ENCODE measurements around the gene VPS45.
"Not testable (repeated sequence)": the region's sequence is repeated elsewhere in the genome, so short reads cannot be mapped to it uniquely, and the experiment has no call there.

Gene VPS45

GRCh38 chr1:150162862-150163706 lies 95.5 kb downstream of the VPS45 start:
- peak; percentile 87 for DNase-seq

- DNase-seq: no peak
Observed at GRCh38 chr1:150164224-150164623, 96.6 kb downstream of the VPS45 start.

GRCh38 chr1:150164779-150165178 lies 97.2 kb downstream of the VPS45 start:
- no peak for DNase-seq

GRCh38 chr1:150165622-150166612 lies 98.3 kb downstream of the VPS45 start:
- DNase-seq: peak; percentile 20

GRCh38 chr1:150168960-150169601 lies 101.5 kb downstream of the VPS45 start:
- DNase-seq: peak; percentile 62

- no peak for DNase-seq
Observed at GRCh38 chr1:150171801-150172200, 104.2 kb downstream of the VPS45 start.

- no peak for DNase-seq
Observed at GRCh38 chr1:150173141-150173585, 105.6 kb downstream of the VPS45 start.

- no peak for DNase-seq
Observed at GRCh38 chr1:150176593-150176992, 109.0 kb downstream of the VPS45 start.

GRCh38 chr1:150178548-150178947 lies 111.0 kb downstream of the VPS45 start:
- no peak for DNase-seq

GRCh38 chr1:150179867-150180266 lies 112.3 kb downstream of the VPS45 start:
- no peak for DNase-seq

GRCh38 chr1:150180474-150180873 lies 112.9 kb downstream of the VPS45 start:
- no peak for DNase-seq

GRCh38 chr1:150182247-150182646 lies 114.7 kb downstream of the VPS45 start:
- no peak for DNase-seq

GRCh38 chr1:150183061-150183460 lies 115.5 kb downstream of the VPS45 start:
- no peak for DNase-seq

GRCh38 chr1:150185481-150185880 lies 117.9 kb downstream of the VPS45 start:
- DNase-seq: no peak

- not testable (repeated sequence) for DNase-seq
Observed at GRCh38 chr1:150186438-150186788, 118.8 kb downstream of the VPS45 start.

- peak; percentile 35 for DNase-seq
Observed at GRCh38 chr1:150186789-150187559, 119.4 kb downstream of the VPS45 start.

- no peak for DNase-seq
Observed at GRCh38 chr1:150187560-150187931, 120.0 kb downstream of the VPS45 start.

GRCh38 chr1:150192012-150192411 lies 124.4 kb downstream of the VPS45 start:
- DNase-seq: no peak

- no peak for DNase-seq
Observed at GRCh38 chr1:150194381-150195031, 126.9 kb downstream of the VPS45 start.

All from T1000 (cell line).